SK-N-MC (cell line): Measurements from ENCODE around the gene GRAMD1B.

ENCODE experiments used
- EZH2 ChIP-seq: fragments of 200-600 bp; sonication (generic); IDR thresholded peaks from one replicate; pipeline ENCODE4 v1.6.1; 2017; ENCODE audit warnings: antibody characterized with exemption
- FOXP2 ChIP-seq: optimal IDR thresholded peaks from 2 replicates; pipeline ENCODE3; 2011; ENCODE audit warnings: mild to moderate bottlenecking, moderate library complexity; ENCODE audit not compliant: insufficient read depth; ENCODE audit errors: extremely low read length, control extremely low read depth
- POLR2AphosphoS5 ChIP-seq: IDR thresholded peaks from 2 replicates; pipeline ENCODE4 v1.6.1; 2012; ENCODE audit warnings: mild to moderate bottlenecking, low read depth, low read length, borderline replicate concordance

GRCh38 chr11:123525511-123525918 is 95.4 kb downstream of the GRAMD1B start:
- TF ChIP-seq EZH2 (no peak), POLR2AphosphoS5 (no peak), FOXP2 (no peak)
